Measurements from ENCODE around the gene CHRNA4. TPM values are rescaled to one million over a fixed set of nuclear protein-coding genes. Genes with fewer than 3 reads are reported as not detected.

CHRNA4 gene
- polyA plus RNA-seq, 1 donor (not counting 4 experiments of a cell fraction or from before 2014, with no cell fraction given): not detected

DNA sequence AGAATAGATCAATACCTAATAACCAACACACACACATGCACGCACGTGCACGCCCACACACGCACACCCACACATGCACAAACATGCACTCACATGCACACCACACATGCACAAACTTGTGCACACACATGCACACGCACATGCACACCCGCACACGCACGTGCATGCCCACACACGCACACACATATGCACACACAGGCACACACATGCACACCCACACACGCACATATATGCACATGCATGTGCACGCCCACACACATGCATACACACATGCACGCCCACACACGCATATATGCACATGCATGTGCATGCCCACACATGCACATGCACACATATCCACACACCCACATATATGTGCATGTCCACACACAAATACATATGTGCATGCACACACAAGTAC lies 26.2 kb upstream of the CHRNA4 start:
- no peak overlapping the region for H2AFZ ChIP-seq (ENCODE audit: control insufficient read depth, low read length)
- H3K36me3 ChIP-seq (ENCODE audit: control insufficient read depth in 2 of 2, extremely low read depth in 1 of 2, insufficient read depth in 2 of 2, low read length in 2 of 2): no peaks in the 10 kb centered on the region
- no peaks in the 10 kb centered on the region for H4K20me1 ChIP-seq (ENCODE audit: control insufficient read depth, extremely low read depth, insufficient read depth, low read length)
- DNase-seq (ENCODE audit: low read depth, low spot score) (no peak), FAIRE-seq (no peak)
- H3K9me3 ChIP-seq (ENCODE audit: control insufficient read depth, low read depth, low read length): peaks cover 11% of the 10 kb centered on the region
- no peak overlapping the region for H3K4me2 ChIP-seq (ENCODE audit: control insufficient read depth, extremely low read depth, insufficient read depth, low read depth, low read length)
- H3K4me3 ChIP-seq (ENCODE audit: control insufficient read depth in 2 of 3, extremely low read depth in 1 of 3, insufficient read depth in 2 of 3, low read depth in 1 of 3, low read length in 3 of 3): no peak overlapping the region
- no peak overlapping the region for H3K27ac ChIP-seq (ENCODE audit: control insufficient read depth, insufficient read depth, low read length)
- no peak for TF ChIP-seq EZH2 (IDR thresholded peaks at IDR 0.05; ENCODE audit: low read length)
- TF ChIP-seq, protein P1, sequence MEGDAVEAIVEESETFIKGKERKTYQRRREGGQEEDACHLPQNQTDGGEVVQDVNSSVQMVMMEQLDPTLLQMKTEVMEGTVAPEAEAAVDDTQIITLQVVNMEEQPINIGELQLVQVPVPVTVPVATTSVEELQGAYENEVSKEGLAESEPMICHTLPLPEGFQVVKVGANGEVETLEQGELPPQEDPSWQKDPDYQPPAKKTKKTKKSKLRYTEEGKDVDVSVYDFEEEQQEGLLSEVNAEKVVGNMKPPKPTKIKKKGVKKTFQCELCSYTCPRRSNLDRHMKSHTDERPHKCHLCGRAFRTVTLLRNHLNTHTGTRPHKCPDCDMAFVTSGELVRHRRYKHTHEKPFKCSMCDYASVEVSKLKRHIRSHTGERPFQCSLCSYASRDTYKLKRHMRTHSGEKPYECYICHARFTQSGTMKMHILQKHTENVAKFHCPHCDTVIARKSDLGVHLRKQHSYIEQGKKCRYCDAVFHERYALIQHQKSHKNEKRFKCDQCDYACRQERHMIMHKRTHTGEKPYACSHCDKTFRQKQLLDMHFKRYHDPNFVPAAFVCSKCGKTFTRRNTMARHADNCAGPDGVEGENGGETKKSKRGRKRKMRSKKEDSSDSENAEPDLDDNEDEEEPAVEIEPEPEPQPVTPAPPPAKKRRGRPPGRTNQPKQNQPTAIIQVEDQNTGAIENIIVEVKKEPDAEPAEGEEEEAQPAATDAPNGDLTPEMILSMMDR (optimal IDR thresholded peaks at IDR 0.05 in 1 of 3, IDR thresholded peaks at IDR 0.05 in 1 of 3, conservative IDR thresholded peaks at IDR 0.05 in 1 of 3; ENCODE audit: extremely low read depth in 1 of 3, insufficient read depth in 2 of 3, low read length in 3 of 3): no peak
- dilution Hi-C loops (cut with MboI; ENCODE audit: extremely low pct_ligation_motif_present, low sequenced_read_pairs): no loop called here
- no peaks in the 10 kb centered on the region for H3K79me2 ChIP-seq (ENCODE audit: control insufficient read depth, insufficient read depth, low read length)
- no peak overlapping the region for H3K9ac ChIP-seq (ENCODE audit: control insufficient read depth, extremely low read depth, insufficient read depth, low read length)
- no peaks in the 10 kb centered on the region for H3K9me1 ChIP-seq (ENCODE audit: control insufficient read depth, extremely low read depth, insufficient read depth, low read length)
- no peaks in the 10 kb centered on the region for H3K27me3 ChIP-seq (ENCODE audit: control insufficient read depth, extremely low read depth, insufficient read depth, low read length)
- H3K4me1 ChIP-seq (ENCODE audit: control insufficient read depth, extremely low read depth, insufficient read depth, low read length): no peaks in the 10 kb centered on the region

DNA sequence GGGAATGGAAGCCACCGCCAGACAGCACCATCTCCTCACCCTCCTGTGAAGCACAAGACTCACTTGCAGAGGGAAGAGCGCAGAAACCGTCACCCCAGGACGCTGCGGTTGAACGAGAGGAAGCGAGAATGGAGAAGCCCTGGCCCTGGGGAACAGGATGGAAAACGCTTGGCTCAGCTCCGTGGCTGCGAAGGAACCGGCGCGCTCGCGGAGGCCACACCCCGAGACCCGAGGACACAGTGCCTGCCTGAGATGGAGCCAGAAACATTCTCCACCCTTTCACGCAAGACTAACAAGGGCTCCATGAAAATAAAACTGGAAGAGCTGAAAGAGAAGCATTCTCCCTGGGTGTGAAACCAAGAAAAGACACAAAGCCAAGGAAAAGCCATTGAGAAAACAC lies 25.3 kb upstream of the CHRNA4 start:
- FAIRE-seq: no peak
- Histone ChIP-seq H4K20me1 (ENCODE audit: control insufficient read depth, extremely low read depth, insufficient read depth, low read length) (no peaks in the 10 kb centered on the region), H2AFZ (ENCODE audit: control insufficient read depth, low read length) (no peak overlapping the region), H3K9me1 (ENCODE audit: control insufficient read depth, extremely low read depth, insufficient read depth, low read length) (no peaks in the 10 kb centered on the region), H3K79me2 (ENCODE audit: control insufficient read depth, insufficient read depth, low read length) (no peaks in the 10 kb centered on the region), H3K9ac (ENCODE audit: control insufficient read depth, extremely low read depth, insufficient read depth, low read length) (no peak overlapping the region), H3K27ac (ENCODE audit: control insufficient read depth, insufficient read depth, low read length) (no peak overlapping the region), H3K9me3 (ENCODE audit: control insufficient read depth, low read depth, low read length) (peaks cover 11% of the 10 kb centered on the region), H3K4me3 (ENCODE audit: control insufficient read depth in 2 of 3, extremely low read depth in 1 of 3, insufficient read depth in 2 of 3, low read depth in 1 of 3, low read length in 3 of 3) (no peak overlapping the region), H3K4me1 (ENCODE audit: control insufficient read depth, extremely low read depth, insufficient read depth, low read length) (no peaks in the 10 kb centered on the region), H3K4me2 (ENCODE audit: control insufficient read depth, extremely low read depth, insufficient read depth, low read depth, low read length) (no peak overlapping the region), H3K36me3 (ENCODE audit: control insufficient read depth in 2 of 2, extremely low read depth in 1 of 2, insufficient read depth in 2 of 2, low read length in 2 of 2) (no peaks in the 10 kb centered on the region), H3K27me3 (ENCODE audit: control insufficient read depth, extremely low read depth, insufficient read depth, low read length) (no peaks in the 10 kb centered on the region)
- no peak for DNase-seq (ENCODE audit: low read depth, low spot score)
- dilution Hi-C loops (cut with MboI; ENCODE audit: extremely low pct_ligation_motif_present, low sequenced_read_pairs): no loop called here
- TF ChIP-seq, protein P1 (optimal IDR thresholded peaks at IDR 0.05 in 1 of 3, IDR thresholded peaks at IDR 0.05 in 1 of 3, conservative IDR thresholded peaks at IDR 0.05 in 1 of 3; ENCODE audit: extremely low read depth in 1 of 3, insufficient read depth in 2 of 3, low read length in 3 of 3): no peak
- no peak for TF ChIP-seq EZH2 (IDR thresholded peaks at IDR 0.05; ENCODE audit: low read length)
